ENCODE data around the gene PLA2G2C.

The PLA2G2C gene

GRCh38 chr1:20126806-20127440, 59.4 kb downstream of the PLA2G2C start:
- DNase-seq = no peak

GRCh38 chr1:20126041-20126805, 60.1 kb downstream of the PLA2G2C start:
- no peak for DNase-seq

GRCh38 chr1:20125100-20125499, 61.2 kb downstream of the PLA2G2C start:
- DNase-seq = no peak

GRCh38 chr1:20124456-20125057, 61.8 kb downstream of the PLA2G2C start:
- no peak for DNase-seq

- no peak for DNase-seq
These were observed 62.4 kb downstream of the PLA2G2C start for GRCh38 chr1:20123722-20124455.

GRCh38 chr1:20120796-20121195, 65.5 kb downstream of the PLA2G2C start:
- DNase-seq = no peak

GRCh38 chr1:20119347-20119746, 67.0 kb downstream of the PLA2G2C start, which contains the start of gene PLA2G2D:
Gene PLA2G2D, minus strand, starts transcription at chr1:20119536. Its CDS starts 38 bp downstream, at chr1:20119498.
- no peak for DNase-seq

GRCh38 chr1:20117236-20117635, 69.1 kb downstream of the PLA2G2C start:
- no peak for DNase-seq

- no peak for DNase-seq
These were observed 70.4 kb downstream of the PLA2G2C start for GRCh38 chr1:20115916-20116315.

- no peak for DNase-seq
These were observed 70.8 kb downstream of the PLA2G2C start for GRCh38 chr1:20115479-20115878.

- no peak for DNase-seq
These were observed 72.2 kb downstream of the PLA2G2C start for GRCh38 chr1:20114021-20114648.

Data from NCI-H1417 treated with DMSO at 0.1 percent for 48 hours (cell line).